ENCODE measurements around the gene DOP1A.

Gene DOP1A, protein sequence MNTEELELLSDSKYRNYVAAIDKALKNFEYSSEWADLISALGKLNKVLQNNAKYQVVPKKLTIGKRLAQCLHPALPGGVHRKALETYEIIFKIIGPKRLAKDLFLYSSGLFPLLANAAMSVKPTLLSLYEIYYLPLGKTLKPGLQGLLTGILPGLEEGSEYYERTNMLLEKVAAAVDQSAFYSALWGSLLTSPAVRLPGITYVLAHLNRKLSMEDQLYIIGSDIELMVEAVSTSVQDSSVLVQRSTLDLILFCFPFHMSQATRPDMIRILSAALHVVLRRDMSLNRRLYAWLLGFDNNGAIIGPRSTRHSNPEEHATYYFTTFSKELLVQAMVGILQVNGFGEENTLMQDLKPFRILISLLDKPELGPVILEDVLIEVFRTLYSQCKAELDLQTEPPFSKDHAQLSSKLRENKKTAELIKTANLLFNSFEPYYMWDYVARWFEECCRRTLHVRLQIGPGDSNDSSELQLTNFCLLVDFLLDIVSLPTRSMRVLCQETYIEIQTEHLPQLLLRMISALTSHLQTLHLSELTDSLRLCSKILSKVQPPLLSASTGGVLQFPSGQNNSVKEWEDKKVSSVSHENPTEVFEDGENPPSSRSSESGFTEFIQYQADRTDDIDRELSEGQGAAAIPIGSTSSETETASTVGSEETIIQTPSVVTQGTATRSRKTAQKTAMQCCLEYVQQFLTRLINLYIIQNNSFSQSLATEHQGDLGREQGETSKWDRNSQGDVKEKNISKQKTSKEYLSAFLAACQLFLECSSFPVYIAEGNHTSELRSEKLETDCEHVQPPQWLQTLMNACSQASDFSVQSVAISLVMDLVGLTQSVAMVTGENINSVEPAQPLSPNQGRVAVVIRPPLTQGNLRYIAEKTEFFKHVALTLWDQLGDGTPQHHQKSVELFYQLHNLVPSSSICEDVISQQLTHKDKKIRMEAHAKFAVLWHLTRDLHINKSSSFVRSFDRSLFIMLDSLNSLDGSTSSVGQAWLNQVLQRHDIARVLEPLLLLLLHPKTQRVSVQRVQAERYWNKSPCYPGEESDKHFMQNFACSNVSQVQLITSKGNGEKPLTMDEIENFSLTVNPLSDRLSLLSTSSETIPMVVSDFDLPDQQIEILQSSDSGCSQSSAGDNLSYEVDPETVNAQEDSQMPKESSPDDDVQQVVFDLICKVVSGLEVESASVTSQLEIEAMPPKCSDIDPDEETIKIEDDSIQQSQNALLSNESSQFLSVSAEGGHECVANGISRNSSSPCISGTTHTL (N-terminal part only)

DNA sequence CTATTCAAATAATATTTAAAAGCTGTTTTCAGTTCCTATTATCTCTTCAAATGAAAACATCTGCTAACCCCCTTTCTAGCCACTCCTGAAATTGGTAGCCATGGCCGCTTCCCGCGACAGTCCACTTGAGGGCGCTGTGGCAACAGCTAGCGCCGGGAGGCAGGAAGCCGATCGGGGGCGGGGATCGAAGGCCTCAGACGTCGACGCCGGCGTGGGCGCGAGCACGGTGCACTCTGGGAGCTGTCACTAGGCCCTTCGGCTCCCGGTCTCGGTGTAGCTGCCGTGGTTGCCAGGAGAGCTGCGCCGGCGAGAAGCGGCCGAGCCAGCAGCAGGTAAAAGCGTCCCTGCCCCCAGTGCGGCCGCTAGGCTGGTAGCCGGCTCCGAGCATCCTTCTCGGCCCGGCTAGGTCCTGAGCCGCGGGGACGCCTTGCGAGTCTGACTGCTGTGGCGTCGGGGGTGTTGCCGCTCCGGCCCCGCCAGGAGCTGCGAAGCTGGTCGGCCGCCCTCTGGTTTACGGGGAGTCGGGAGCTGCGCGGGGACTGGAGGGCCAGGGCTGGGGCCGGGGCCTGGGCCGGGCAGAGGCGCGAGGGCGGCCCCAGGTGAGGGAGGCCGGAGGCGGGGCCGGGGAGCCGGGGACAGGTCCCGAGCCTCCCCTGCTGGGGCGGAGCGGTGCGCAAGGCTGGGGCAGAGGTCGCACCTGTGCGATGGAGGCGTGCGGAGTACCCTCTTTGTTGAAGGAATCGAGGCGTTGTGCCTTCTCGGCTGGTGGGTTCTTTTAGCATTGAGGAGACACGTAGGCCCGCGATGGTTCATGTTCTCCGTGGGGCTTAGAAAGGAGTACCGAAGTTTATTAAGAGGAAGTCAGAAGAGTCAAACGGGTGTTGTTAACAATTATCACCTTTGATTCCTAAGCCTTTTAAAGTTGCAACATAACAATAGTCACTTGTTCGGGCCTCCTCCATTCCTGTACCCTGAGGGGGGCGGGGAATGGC lies at the start of gene DOP1A:
Gene DOP1A, plus strand, starts transcription at position 224 of the 992 bp plus-strand sequence. CDS start 29,307 bp downstream, outside the sequence.
- peak; percentile 93 for DNase-seq

DNA sequence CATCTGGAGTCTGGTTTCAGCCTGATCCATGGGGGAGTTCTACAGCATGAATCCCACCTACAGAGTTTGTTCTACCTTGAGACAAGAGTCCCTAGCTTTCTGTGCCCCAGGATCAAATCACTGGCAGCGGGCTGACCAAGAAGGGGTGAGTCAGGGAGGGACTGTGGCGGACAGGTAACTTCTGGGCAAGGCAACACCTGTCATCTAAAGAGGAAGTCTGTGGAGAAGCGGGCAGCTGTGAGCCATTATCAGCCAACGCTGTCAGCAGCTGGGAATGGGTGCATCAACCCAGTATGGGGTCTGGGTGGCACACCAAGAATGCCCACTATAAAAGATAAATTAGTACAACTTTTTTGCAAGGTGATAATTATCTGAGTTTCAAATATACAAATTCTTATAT lies 47.7 kb upstream of the DOP1A start:
- no peak for DNase-seq

DNA sequence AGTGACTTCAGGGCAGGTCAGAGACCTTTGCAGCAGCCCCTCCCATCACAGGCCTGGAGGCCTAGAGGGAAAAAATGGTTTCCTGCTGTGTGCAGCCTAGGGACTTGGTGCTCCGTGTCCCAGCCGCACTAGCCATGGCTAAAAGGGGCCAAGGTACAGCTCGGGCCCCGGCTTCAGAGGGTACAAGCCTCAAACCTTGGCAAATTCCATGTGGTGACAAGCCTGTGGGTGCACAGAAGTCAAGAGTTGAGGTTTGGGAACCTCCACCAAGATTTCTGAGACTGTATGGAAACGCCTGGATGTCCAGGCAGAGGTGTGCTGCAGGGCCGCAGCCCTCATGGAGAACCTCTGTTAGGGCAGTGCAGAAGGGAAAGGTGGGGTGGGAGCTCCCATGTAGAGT lies 35.8 kb upstream of the DOP1A start:
- DNase-seq: no peak

DNA sequence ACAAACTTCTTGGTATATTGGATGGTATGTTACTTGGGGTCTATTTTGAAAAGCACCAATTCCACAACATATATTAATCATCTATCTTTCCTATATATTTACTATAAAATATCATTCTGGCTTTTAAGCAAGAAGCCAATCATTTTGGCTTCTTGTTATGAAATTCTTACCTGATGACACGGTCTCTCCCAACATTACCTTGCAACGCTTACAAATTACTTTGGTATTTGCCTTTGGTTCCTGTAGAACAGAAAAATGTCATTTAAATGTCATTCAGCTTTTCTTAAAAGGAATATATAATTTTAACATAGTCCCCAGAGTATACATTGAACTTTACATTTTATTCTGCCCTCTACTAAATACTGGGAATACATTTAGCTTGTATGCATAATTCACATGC lies 29.2 kb upstream of the DOP1A start:
- DNase-seq: no peak

DNA sequence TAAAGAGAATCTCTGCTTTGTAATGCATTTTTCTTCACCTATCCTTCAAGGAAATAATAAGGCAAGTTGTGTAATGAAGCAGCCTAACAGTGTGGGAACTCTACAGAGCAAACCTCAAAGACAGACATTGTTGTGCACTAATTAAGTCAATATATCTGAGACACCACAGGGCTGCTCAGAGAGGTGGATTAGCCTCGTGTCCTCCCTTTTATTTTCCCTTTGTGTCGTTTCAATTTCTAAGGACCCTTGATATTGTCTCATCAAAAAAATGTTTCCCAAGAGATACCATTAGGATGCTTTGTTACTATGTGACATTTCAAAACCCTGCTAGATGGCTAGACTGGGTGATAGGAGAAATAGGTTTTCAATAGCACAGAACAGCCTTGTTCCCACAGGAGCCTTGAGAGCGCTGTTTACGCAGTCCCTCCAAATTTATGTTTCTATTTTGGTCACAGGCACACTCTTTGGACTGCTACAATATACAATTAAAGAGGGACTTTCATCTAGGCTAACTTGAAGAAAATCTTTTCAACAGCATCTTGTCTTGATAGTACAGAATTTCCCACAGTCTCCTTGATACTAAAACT lies 24.9 kb upstream of the DOP1A start:
- DNase-seq: no peak

DNA sequence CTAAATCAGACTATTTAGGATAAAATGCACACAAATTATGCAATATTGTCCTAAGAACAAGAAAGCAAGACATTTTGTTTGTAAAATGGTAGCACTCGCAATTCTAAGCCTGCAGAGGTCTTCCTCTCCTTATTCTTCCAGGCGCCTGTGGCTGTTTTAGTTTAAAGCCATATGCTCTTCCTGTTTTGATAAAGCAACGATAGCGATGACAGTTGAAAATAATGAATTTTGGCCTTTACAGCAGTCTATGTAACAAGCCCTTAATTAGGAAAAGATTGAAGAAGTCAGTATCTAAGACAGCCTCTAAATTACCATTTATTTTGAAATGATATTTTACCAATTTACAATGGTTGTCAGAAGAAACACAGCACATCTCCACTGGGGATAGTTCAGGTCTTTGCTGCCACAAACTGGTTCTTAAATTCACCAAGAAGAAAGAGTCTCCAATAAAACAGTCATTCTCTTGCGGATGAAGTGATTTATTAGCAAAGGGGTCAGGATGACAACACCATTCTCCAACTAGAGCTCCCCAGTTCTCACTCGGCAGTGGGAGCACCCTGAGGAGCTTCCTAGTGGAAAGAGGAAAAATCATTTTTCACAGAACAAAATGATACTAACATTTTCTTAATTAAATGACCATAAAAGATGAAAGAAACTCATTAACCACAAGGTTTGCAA lies 23.2 kb upstream of the DOP1A start:
- DNase-seq: no peak

DNA sequence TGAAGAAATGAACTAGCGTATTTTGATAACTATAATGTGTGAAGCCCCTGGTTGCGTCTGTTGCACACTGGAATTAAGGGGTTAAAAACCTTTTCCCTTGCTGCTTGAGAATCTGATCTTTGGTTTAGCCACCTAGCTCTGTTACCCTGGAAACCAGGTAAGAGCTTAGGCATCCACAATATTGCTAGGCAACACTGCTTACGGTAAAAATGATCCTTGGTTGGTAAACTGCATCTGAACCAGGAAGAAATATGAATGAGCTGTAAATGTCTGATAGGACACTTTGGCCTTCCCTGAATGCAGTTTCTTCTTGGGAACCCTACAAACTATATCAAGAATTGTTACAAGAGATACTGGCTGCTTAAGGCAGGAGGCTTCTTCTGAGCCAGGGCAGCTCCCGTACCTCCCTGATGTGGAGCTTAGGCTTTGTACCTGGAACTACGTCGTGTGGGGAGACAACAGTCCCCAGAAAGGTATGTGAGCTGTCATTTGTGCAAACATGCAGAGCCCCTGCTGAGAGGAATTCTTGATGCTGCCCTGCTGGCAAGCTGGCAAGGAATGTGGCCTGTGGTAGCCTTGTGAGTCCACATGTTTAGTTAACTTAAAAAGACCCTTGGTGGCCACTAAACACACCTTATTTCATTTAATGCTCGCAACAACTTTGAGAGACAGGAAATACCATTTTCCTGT lies 20.3 kb upstream of the DOP1A start:
- no peak for DNase-seq

DNA sequence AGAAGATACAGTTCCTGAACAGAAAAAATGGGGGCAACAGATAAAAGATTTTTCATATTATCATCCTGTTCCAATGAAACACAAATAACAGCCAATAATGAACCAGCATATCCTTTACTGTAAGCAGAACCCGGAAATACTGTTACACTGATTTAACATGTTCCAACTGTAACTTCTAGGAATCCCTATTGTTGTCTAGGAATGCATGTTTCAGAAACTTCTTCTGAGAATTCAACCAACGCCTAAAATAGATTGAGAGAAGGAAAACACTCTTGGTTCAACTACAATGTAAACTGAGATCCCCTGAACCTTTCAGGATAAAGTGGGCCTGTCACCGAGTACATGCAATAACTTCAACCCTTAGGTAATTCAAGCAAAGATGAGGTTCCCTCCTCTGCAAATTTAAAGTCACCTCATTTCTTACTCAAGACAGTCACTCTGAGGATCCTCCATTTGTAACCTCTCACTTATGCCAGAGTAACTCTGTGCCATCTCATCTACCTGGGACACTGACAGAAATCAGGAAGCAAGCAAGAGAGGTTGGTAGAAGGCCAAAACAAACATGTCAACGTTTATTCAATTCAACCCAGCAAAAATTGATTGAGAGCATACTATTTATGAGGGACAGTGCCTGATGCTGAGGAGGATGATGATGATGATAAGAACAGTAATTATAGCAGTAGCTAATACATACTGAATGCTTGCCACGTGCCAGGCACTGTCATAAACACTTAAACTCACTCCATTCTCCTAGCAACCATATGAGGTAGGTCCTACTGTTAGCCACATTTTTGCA lies 15.9 kb upstream of the DOP1A start:
- DNase-seq: no peak

DNA sequence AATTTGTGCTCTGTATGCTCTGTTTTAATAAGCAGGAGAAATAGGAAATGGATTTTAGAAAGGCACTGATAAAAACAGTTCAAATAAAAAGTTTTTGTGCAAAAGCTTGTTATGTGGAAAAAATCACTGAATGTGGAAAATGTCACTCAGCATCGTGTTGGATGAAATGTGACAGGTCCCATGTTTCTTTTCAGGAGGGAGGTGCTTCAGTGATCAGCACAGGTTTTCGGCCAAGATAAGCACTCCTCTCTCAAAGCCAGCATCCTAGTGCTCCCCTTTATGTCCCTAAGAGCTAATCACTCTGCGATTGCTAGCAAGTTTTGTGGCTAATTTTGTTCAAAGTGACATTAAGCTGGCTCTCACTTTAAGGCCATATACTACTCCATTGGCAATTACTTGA lies 13.8 kb upstream of the DOP1A start:
- no peak for DNase-seq

DNA sequence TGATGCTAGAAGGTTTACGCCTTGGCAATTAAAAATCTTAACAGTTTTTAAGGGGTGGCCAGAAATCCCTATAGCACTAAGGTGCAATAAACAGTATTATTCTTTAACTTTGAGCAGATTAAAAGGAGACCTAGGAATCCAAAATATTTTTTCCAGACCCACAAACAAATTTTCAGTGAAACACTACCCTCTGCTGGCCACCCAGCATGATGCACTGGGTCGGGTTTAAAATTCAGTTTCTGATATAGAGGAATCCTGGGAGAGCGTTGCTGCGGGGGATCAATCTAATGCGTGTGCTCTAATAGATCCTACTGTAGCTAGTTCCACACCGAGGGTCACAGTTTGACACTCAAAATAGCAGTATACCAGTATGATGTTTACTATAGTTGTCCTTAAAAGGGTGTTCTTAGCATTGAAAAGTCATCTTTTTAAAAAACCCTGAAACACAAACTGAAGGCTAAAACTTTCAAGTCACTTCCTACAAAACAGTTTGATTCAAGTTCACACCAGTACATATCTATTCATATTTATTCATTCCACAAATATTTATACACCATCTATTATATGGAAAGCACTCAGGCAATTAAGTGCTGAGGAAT lies 12.0 kb upstream of the DOP1A start:
- DNase-seq: no peak

DNA sequence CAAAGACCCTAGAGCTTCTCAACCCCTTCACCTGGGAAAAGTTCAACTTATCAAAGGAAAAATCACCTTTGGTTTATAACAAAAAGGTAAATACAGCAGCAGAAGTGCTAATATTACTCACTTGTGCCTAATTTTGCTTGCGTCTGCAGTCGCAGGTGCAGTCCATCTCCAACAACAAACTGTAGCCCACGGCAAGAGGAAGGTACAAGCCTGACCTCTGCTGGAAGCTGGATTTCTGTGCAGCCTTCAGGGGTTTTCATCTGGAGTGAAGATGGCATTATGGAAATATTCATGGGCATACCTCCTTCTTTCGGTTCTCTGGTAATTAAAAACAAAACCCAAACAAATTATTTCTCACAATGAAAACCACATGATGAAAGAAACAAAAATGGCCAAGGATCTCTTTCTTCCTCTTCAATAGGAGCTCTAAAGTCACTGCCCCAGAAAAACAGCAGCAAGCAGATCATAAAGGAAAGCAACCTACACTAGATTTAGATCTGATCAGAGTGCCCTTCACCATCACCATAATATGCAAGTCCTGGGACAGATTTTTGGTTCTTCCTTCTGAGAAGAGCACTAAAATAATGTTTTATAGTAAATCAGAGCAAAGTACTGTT lies 9.7 kb upstream of the DOP1A start:
- DNase-seq: no peak

DNA sequence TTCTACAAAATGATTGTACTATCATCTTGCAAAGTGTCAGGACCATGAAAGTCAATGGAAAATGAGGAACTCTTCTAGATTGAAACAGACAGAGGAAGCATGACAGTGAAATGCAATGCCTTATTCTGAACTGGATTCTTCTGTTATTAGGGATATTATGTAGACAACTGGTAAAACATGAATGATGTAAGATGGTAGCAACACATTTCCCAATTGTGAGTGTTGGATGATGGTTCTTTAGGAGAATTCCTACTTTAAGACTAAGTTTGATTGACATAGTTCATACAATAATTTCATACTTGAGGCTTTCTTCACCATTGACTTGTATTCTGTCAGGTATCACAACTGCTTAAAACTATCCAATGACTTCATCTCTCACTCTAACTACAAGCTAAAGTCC lies 6.3 kb upstream of the DOP1A start:
- DNase-seq: no peak

DNA sequence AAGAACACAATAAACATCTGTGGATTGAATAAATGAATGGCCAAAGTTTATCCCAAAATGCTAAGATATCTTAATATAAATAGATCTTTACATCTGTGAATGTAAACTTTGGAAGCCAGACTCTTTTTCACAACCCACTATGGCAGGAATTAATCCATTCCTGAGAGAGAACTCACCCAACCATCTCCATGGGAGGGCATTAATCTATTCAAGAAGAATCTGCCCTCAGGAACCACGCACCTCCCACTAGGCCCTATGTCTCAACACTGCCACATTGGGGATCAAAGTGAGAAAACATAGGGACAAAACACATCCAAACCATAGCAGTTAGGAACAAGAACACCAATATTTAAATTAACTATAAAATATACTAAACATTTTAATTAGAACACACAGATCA lies 5.2 kb upstream of the DOP1A start:
- no peak for DNase-seq

DNA sequence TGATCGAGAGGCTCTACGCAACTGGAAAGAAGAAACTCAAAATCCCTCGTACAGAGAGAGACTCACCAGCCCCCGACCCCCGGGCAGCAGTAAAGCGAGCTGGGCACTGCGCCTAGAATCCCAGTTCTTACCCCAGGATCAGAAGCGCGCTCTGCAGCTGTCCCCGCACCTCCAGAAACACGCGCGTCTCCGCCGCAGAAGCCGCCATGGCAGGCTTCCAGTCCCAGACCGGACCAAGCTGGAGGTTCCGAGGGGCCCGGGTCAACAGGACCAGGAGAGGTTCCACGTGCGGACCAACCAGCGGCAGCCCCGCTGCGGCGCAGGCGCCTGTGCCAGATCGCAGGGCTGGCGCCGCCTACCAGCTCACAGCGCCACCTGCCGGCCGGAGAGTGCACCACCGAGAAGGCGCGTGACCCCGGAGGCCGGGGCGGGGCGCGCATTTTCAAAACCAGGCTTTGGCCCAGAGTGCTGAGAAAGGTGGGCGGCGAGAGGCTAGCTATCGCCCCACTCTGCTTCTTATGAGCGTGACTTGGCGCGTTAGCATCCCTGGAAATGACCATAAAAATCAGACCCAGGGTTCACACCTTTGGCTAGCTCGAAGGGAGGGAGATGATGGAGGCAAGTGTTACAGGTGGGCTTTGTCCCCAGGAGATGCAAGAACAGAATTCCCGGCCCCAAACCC lies 1.8 kb upstream of the DOP1A start, which contains the start of gene UBE3D:
Gene UBE3D, minus strand, starts transcription at position 331 of the 682 bp plus-strand sequence. Its CDS starts 123 bp downstream, at position 208.
- DNase-seq: peak; percentile 86

DNA sequence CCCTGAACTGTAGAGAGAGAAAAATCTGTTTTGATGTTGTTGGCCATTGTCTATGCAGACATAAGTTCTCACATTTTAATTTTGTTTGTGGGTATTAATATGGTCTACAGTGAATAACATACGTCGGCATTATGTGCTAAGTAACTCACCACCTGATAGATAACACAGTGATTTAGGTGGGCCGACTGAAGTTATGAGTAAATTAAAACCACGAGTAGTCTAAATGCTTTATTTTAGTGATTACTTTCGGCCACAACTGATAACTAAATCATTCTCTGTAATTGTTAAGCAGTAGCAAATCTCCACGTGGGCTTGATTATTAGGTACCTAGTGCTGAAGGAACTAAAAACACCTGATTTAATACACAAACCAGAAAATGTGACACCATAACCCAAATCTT lies 1.1 kb downstream of the DOP1A start:
- no peak for DNase-seq

DNA sequence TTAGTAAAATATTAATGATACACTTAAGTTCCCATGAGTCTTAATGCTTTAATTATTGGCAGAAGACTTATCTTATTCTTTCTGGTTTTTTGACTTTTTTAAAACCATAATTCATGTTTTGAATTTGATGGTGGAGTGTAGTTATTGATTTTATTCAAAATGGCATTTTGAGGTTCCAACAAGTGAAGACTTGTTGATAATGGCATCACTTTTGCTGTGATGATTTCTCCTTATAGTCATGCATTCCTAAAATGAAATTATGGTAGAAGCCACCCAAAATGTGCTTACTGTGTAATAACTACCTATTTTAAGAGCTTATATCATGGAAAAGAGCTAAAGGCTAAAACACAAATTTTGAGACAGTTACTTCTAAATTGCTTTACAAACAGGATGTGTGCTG lies 2.2 kb downstream of the DOP1A start:
- DNase-seq: no peak

DNA sequence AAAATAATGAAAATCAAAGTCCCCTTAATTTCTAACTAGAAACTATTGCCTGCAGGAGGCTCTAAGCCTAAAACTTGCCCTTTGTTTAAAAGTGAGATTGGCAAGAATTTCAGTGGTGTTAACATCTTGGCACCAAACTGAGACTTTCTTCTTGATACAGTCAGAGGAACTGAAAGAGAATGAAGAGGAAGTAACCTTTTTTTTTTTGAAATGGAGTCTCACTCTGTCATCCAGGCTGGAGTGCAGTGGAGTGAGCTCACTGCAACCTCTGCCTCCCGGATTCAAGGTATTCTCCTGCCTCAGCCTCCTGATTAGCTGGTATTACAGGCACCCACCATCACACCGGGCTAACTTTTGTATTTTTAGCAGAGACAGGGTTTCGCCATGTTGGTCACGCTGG lies 3.6 kb downstream of the DOP1A start:
- no peak for DNase-seq

DNA sequence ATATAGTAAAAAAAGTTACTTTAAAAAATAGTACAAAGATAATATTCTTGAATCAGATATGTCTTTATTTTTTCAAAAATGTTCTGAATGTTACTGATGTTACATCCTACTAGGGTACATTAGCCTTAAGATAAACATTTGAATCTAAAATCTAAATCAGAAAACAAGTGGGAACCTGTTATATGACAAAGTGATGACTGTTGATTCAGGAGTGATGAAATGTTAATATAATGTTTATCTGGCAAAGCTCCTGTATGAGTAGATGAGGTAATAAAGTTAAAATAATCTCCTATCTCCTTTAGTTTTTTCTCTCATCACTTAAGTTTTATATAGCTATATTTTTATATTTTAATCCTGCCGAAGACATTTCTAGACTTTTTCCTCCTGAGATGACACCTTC lies 4.2 kb downstream of the DOP1A start:
- DNase-seq: no peak
